NT2/D1 (cell line): ENCODE results near the gene SBF2.
"Not testable (repeated sequence)": the region's sequence is repeated elsewhere in the genome, so short reads cannot be mapped to it uniquely, and the experiment has no call there.

Experiments
- SUZ12 ChIP-seq: IDR thresholded peaks from 2 replicates; pipeline ENCODE4 v1.6.1; 2011; ENCODE audit not compliant: insufficient read length, insufficient read depth; ENCODE audit errors: extremely low read depth
- YY1 ChIP-seq: IDR thresholded peaks from 2 replicates; pipeline ENCODE4 v1.6.1; 2011; ENCODE audit not compliant: insufficient read length, insufficient read depth
- ZNF274 ChIP-seq: IDR thresholded peaks from 2 replicates; pipeline ENCODE4 v1.6.1; 2011; ENCODE audit warnings: mild to moderate bottlenecking, low read depth, low read length

DNA sequence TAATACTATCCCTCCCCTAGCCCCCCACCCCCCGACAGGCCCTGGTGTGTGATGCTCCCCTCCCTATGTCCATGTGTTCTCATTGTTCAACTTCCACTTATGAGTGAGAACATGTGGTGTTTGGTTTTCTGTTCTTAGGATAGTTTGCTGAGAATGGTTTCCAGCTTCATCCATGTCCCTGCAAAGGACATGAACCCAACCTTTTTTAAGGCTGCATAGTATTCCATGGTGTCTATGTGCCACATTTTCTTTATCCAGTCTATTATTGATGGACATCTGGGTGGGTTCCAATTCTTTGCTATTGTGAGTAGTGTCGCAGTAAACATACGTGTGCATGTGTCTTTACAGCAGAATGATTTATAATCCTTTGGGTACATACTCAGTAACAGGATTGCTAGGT is 29.3 kb downstream of the SBF2 start:
- TF ChIP-seq ZNF274, YY1, SUZ12: not testable (repeated sequence)
